Activated naive CD8-positive, alpha-beta T cell treated with anti-CD3 and anti-CD28 coated beads, Interleukin-2, amount 10 ng/mL, durations not matched to agents 7 days and 5 days (primary cell): Measurements from ENCODE around the gene TCP11. TPM values are rescaled to one million over a fixed set of nuclear protein-coding genes. Genes with fewer than 3 reads are reported as not detected.
A peak's percentile ranks its signal among the peaks of the same experiment; 100 is the strongest.
"Not testable (repeated sequence)": the region's sequence is repeated elsewhere in the genome, so short reads cannot be mapped to it uniquely, and the experiment has no call there.

ENCODE experiments used
- ATAC-seq: fragments of 150-1000 bp; cut with Tn5 transposase; one replicate; pipeline ENCODE4 v1.10.0; 2021; ENCODE audit warnings: low read depth, moderate library complexity
- POLR2A ChIA-PET: fragments of 350-600 bp; sonication (Branson Sonifier 250); formaldehyde crosslinking; loops from one replicate; lab custom pipeline; 2021; ENCODE audit warnings: antibody characterized with exemption; lab: Charles Lee
- DNase-seq: peaks from one replicate; pipeline ENCODE4 v3.0.0; 2021
- H3K27ac Mint-ChIP-seq: one replicate; pipeline ENCODE4 v1.8.0; 2022; ENCODE audit warnings: mild to moderate bottlenecking, mixed read lengths
- H3K27me3 Mint-ChIP-seq: one replicate; pipeline ENCODE4 v1.8.0; 2022; ENCODE audit warnings: mild to moderate bottlenecking, moderate library complexity, mixed read lengths
- H3K36me3 Mint-ChIP-seq: one replicate; pipeline ENCODE4 v1.8.0; 2021; ENCODE audit warnings: mild to moderate bottlenecking, mixed read lengths
- H3K4me1 Mint-ChIP-seq: one replicate; pipeline ENCODE4 v1.8.0; 2021; ENCODE audit warnings: mixed read lengths
- H3K4me3 Mint-ChIP-seq: one replicate; pipeline ENCODE4 v1.8.0; 2022; ENCODE audit warnings: mild to moderate bottlenecking, moderate library complexity, mixed read lengths
- H3K9me3 Mint-ChIP-seq: one replicate; pipeline ENCODE4 v1.8.0; 2021; ENCODE audit warnings: mixed read lengths
- total RNA-seq, 2 experiments: library from RNA; stranded (reverse); gene quantifications; one replicate each; pipeline ENCODE4 v1.2.3, GENCODE V29; 2021

Gene TCP11
- total RNA-seq, 2 experiments from 2014 or later, result not detected

- peaks cover 13% of the 10 kb centered on the region for H3K27me3 Mint-ChIP-seq
- DNase-seq (no peak), ATAC-seq (no peak)
- no peak overlapping the region for H3K27ac Mint-ChIP-seq
- H3K4me1 Mint-ChIP-seq, result peaks cover 22% of the 10 kb centered on the region
- no peaks in the 10 kb centered on the region for H3K36me3 Mint-ChIP-seq
- no peaks in the 10 kb centered on the region for H3K9me3 Mint-ChIP-seq
- POLR2A ChIA-PET, result no interaction called here
- no peak overlapping the region for H3K4me3 Mint-ChIP-seq
Observed at GRCh38 chr6:35149891-35150566, 8.9 kb upstream of the TCP11 start.

GRCh38 chr6:35148167-35148741 lies 7.1 kb upstream of the TCP11 start:
- ATAC-seq (peak; percentile 90), DNase-seq (no peak)
- peak overlapping the region; percentile 23 for H3K4me3 Mint-ChIP-seq
- no peaks in the 10 kb centered on the region for H3K36me3 Mint-ChIP-seq
- peaks cover 17% of the 10 kb centered on the region for H3K4me1 Mint-ChIP-seq
- H3K9me3 Mint-ChIP-seq, result no peaks in the 10 kb centered on the region
- H3K27ac Mint-ChIP-seq, result no peak overlapping the region
- peaks cover 13% of the 10 kb centered on the region for H3K27me3 Mint-ChIP-seq
- POLR2A ChIA-PET, result no interaction called here

- no peak overlapping the region for H3K27ac Mint-ChIP-seq
- DNase-seq (no peak), ATAC-seq (no peak)
- peaks cover 21% of the 10 kb centered on the region for H3K4me1 Mint-ChIP-seq
- no peaks in the 10 kb centered on the region for H3K36me3 Mint-ChIP-seq
- POLR2A ChIA-PET, result no interaction called here
- no peaks in the 10 kb centered on the region for H3K9me3 Mint-ChIP-seq
- no peak overlapping the region for H3K4me3 Mint-ChIP-seq
- H3K27me3 Mint-ChIP-seq, result peaks cover 16% of the 10 kb centered on the region
Observed at GRCh38 chr6:35147486-35147885, 6.3 kb upstream of the TCP11 start.

- ATAC-seq (no peak), DNase-seq (no peak)
- Mint-ChIP-seq H3K36me3 (no peaks in the 10 kb centered on the region), H3K4me3 (no peak overlapping the region), H3K27ac (no peak overlapping the region), H3K27me3 (peaks cover 19% of the 10 kb centered on the region), H3K9me3 (no peaks in the 10 kb centered on the region), H3K4me1 (peaks cover 23% of the 10 kb centered on the region)
- POLR2A ChIA-PET, result no interaction called here
Observed at GRCh38 chr6:35147026-35147425, 5.9 kb upstream of the TCP11 start.

- no peak for ATAC-seq
Observed at GRCh38 chr6:35146453-35146852, 5.3 kb upstream of the TCP11 start.

GRCh38 chr6:35145757-35146156 lies 4.6 kb upstream of the TCP11 start:
- Mint-ChIP-seq H3K27me3 (peaks cover 23% of the 10 kb centered on the region), H3K4me1 (peaks cover 27% of the 10 kb centered on the region), H3K4me3 (no peak overlapping the region), H3K9me3 (no peaks in the 10 kb centered on the region), H3K27ac (no peak overlapping the region), H3K36me3 (no peaks in the 10 kb centered on the region)
- POLR2A ChIA-PET, result interaction anchor here (0.7 kb wide), 1 partner anchor 257 kb away, joined by 3 read pairs; the partner anchor contains the start of gene ANKS1A
- DNase-seq (no peak), ATAC-seq (no peak)

More at GRCh38 chr6:35146453-35146852, 5.3 kb upstream of the TCP11 start:
- Mint-ChIP-seq H3K4me1 (peaks cover 26% of the 10 kb centered on the region), H3K4me3 (no peak overlapping the region), H3K9me3 (no peaks in the 10 kb centered on the region), H3K27ac (no peak overlapping the region), H3K36me3 (no peaks in the 10 kb centered on the region), H3K27me3 (peaks cover 22% of the 10 kb centered on the region)
- POLR2A ChIA-PET, result no interaction called here
- DNase-seq, result no peak

- no peaks in the 10 kb centered on the region for H3K36me3 Mint-ChIP-seq
- no peak for DNase-seq
- POLR2A ChIA-PET, result no interaction called here
- no peaks in the 10 kb centered on the region for H3K9me3 Mint-ChIP-seq
- peaks cover 20% of the 10 kb centered on the region for H3K4me1 Mint-ChIP-seq
- no peak overlapping the region for H3K27ac Mint-ChIP-seq
- H3K4me3 Mint-ChIP-seq, result no peak overlapping the region
- H3K27me3 Mint-ChIP-seq, result peaks cover 33% of the 10 kb centered on the region
- no peak for ATAC-seq
Observed at GRCh38 chr6:35142588-35143569, 1.7 kb upstream of the TCP11 start.

GRCh38 chr6:35140639-35141006 lies 516 bp downstream of the TCP11 start:
- peaks cover 18% of the 10 kb centered on the region for H3K4me1 Mint-ChIP-seq
- no peaks in the 10 kb centered on the region for H3K36me3 Mint-ChIP-seq
- DNase-seq (no peak), ATAC-seq (no peak)
- POLR2A ChIA-PET, result interaction anchor here (0.5 kb wide), 1 partner anchor 698 kb away, joined by 3 read pairs; no protein-coding TSS in a partner anchor
- H3K4me3 Mint-ChIP-seq, result peak overlapping the region; percentile 41
- no peak overlapping the region for H3K27ac Mint-ChIP-seq
- peaks cover 28% of the 10 kb centered on the region for H3K27me3 Mint-ChIP-seq
- H3K9me3 Mint-ChIP-seq, result no peaks in the 10 kb centered on the region

- POLR2A ChIA-PET, result interaction anchor here (0.5 kb wide), 1 partner anchor 698 kb away, joined by 3 read pairs; no protein-coding TSS in a partner anchor
- peaks cover 18% of the 10 kb centered on the region for H3K4me1 Mint-ChIP-seq
- DNase-seq (peak; percentile 50), ATAC-seq (peak; percentile 30)
- H3K36me3 Mint-ChIP-seq, result no peaks in the 10 kb centered on the region
- H3K27me3 Mint-ChIP-seq, result peaks cover 26% of the 10 kb centered on the region
- H3K27ac Mint-ChIP-seq, result no peak overlapping the region
- H3K9me3 Mint-ChIP-seq, result no peaks in the 10 kb centered on the region
- H3K4me3 Mint-ChIP-seq, result peak overlapping the region; percentile 41
Observed at GRCh38 chr6:35139924-35140638, 1.1 kb downstream of the TCP11 start.

- Mint-ChIP-seq H3K9me3 (no peaks in the 10 kb centered on the region), H3K4me3 (no peak overlapping the region), H3K27ac (no peak overlapping the region), H3K27me3 (peaks cover 26% of the 10 kb centered on the region), H3K4me1 (peaks cover 18% of the 10 kb centered on the region), H3K36me3 (no peaks in the 10 kb centered on the region)
- POLR2A ChIA-PET, result no interaction called here
- DNase-seq (no peak), ATAC-seq (no peak)
Observed at GRCh38 chr6:35139470-35139869, 1.7 kb downstream of the TCP11 start.

- H3K9me3 Mint-ChIP-seq, ATAC-seq, H3K27ac Mint-ChIP-seq: not testable (repeated sequence)
Observed at GRCh38 chr6:35138191-35138590, 2.9 kb downstream of the TCP11 start.

GRCh38 chr6:35136185-35136584 lies 5.0 kb downstream of the TCP11 start:
- Mint-ChIP-seq H3K4me1 (peaks cover 9% of the 10 kb centered on the region), H3K36me3 (no peaks in the 10 kb centered on the region), H3K27me3 (peaks cover 20% of the 10 kb centered on the region), H3K27ac (no peak overlapping the region), H3K9me3 (no peaks in the 10 kb centered on the region), H3K4me3 (no peak overlapping the region)
- DNase-seq (no peak), ATAC-seq (no peak)
- POLR2A ChIA-PET, result no interaction called here

More at GRCh38 chr6:35138191-35138590, 2.9 kb downstream of the TCP11 start:
- POLR2A ChIA-PET, DNase-seq, H3K36me3 Mint-ChIP-seq, H3K4me3 Mint-ChIP-seq: not testable (repeated sequence)
- Mint-ChIP-seq H3K27me3 (peaks cover 23% of the 10 kb centered on the region), H3K4me1 (peaks cover 17% of the 10 kb centered on the region)

- Mint-ChIP-seq H3K27ac (no peak overlapping the region), H3K4me1 (no peaks in the 10 kb centered on the region), H3K27me3 (peaks cover 27% of the 10 kb centered on the region), H3K4me3 (no peak overlapping the region), H3K9me3 (no peaks in the 10 kb centered on the region), H3K36me3 (no peaks in the 10 kb centered on the region)
- ATAC-seq (no peak), DNase-seq (no peak)
- POLR2A ChIA-PET, result no interaction called here
Observed at GRCh38 chr6:35128496-35128895, 12.6 kb downstream of the TCP11 start.
